MM.1S (cell line): ENCODE data around the gene SLC35E4.

Experiments
- CTCF ChIP-seq: fragments of 300-600 bp; sonication (generic); IDR thresholded peaks from 2 replicates; pipeline ENCODE4 v1.5.1; 2016; ENCODE audit warnings: antibody characterized with exemption, low read length, mixed read lengths
- EZH2 ChIP-seq: fragments of 300-600 bp; sonication (generic); optimal IDR thresholded peaks from 2 replicates; pipeline ENCODE3; 2017; ENCODE audit warnings: low read depth, mild to moderate bottlenecking, antibody characterized with exemption, low read length, mixed read lengths

GRCh38 chr22:30614268-30614667 lies 21.3 kb upstream of the SLC35E4 start:
- TF ChIP-seq CTCF (no peak), EZH2 (no peak)
